GM19452 (cell line): ENCODE measurements around the gene TNNC1.

Experiments
- ATAC-seq: cut with Tn5 transposase; IDR thresholded peaks from one replicate; pipeline ENCODE4 v1.9.1; 2021; ENCODE audit not compliant: unreplicated experiment

Gene TNNC1

DNA sequence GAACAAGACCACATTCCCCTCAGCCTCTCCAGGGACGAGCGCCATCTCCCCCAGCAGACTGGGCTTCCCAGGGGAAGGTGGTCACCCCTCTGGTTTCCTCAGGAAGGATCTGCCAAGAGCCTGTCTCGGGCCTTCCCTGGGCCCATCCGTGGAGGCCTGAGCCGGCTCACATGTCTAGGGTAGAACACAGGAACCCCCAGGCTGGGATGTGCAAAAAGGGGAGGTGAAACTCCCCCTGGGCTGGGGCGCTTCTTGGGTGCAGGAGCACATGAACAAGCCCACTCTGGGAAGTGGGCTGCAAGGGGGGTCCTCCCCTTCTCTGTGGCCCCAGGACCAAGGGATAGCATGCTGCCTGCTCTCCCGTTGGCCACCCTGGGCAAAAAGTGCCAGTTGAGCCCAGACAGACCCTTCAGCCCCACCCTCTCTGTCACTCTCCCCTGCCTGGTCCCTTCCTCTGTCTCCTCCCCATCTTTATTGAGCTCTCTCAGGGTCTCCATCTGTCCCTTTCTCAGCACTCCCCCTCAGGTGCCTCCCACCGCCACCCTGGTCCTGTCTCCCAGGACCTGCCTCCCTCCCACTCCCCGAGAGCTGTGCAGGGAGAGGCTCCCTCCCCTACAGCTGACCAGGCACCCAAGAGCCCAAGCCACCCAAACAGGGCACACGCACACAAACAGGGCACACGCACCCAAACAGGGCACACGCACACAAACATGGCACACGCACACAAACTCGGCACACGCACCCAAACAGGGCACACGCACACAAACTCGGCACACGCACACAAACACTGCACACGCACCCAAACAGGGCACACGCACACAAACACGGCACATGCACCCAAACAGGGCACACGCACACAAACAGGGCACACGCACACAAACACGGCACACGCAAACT lies 9.8 kb downstream of the TNNC1 start:
- ATAC-seq = no peak

DNA sequence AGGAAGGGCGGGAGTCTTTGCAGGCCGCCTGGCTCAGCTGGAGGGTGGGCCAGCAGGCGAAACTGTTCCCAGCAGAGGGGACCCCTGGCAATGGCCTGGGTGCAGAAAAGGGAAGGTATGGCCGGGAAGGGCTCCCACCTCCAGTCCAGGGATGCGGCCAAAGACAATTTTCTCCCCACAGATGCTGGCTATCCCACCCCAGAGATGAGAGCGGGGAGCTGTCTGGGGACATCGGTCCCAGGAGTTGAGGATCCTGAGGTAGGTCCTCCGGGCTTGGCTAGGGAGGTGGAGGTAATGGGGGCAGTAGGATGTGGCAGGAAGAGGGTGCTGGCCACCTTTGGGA lies 10.6 kb downstream of the TNNC1 start:
- no peak for ATAC-seq

DNA sequence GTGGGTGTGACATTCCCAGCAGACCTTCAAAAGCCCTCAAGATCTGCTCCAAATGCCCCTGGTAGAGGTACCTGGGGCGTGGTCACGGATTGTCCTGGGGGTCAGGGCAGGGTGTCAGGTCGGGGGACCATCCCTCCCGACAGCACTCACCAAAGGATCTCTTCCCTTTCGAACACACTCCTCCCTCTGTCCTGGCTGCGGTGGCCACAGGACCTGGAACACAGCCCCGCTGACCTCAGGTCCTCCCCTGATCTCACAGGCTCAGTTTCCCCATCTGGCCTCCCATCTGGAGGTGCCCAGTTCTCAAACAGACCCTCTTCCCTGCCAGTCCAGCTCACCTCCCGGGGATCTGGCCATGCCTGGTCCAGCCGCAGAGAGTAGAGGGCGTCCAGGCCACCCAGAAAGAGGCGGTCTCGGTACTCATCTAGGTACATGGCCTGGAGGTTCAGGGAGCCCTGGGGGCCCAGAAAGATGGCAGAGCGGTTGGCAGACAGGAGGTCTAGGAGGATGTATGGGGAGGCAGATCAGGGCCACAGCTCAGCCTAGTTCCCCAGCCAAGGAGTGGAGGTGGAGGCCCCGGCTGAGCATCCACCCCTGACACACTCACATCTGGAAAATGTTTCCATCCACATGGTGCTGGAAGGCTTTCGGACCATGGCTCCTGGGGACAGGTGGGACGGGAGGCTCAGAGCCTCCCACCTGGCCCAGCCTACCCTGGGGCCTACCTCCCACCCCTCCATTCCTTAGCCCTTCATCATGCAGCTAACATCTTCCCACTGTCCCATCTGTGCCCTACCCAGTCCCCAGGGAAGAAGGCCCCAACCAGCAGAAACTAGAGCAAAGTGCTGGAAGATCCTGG lies 11.2 kb downstream of the TNNC1 start:
- ATAC-seq = no peak

DNA sequence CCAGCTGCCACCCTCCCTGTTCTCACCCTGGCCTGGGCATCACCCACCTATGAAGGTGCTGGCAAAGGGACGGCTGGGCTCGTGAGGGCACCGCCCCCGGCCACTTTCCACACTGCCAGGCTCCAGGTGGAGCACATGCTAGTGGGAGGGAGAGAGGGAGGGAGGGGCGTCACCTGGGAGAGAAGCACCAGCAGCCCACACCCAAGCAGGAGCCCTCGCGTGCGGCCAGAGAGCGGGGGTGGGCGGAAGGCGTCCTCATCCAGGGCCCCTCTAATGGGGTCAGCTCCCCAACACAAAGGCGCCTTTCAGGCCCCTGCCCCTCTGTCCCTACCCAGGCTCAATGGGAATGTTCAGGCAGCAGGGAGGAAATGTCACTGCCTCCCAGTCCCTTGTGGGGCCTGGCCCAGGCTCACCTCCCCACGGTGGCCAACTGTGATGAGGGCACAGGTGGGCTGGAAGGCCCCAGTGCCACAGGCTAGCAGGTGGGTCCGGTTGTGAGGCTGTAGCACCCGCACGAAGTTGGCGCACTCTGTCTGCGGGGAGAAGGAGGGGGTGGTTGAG lies 12.0 kb downstream of the TNNC1 start:
- no peak for ATAC-seq

DNA sequence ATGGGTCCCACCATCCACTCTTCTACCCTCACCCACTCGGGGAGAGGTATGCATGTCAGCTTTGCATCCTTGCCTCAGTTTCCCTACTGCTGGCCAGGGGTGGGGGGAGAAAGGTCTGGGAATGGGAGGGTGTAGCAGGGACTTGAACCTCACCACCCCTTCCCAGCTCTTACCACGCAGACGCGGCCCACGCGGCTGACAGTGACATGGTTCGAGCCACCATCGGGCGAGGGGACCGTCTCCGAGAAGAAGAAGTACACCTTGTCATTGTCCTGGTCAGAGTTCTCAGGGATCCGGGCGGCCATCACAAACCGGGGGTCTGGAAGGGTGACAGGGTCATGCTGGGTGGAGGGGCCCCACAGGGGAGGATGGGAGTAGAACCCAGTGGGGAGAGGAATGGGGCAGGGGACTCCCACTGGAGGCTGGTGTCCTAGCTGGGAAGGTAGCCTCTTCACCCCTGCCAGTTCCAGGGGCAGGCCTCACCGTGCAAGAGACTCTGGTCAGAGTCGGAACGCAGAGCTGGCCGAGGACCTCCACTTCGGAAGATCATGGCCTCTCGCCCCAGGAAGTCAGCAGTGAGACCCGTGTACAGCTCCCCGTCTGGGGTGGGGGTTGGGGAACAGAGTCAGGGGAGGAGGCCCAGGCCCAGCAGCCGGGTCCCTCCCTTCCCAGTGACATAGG lies 12.6 kb downstream of the TNNC1 start:
- ATAC-seq = no peak

DNA sequence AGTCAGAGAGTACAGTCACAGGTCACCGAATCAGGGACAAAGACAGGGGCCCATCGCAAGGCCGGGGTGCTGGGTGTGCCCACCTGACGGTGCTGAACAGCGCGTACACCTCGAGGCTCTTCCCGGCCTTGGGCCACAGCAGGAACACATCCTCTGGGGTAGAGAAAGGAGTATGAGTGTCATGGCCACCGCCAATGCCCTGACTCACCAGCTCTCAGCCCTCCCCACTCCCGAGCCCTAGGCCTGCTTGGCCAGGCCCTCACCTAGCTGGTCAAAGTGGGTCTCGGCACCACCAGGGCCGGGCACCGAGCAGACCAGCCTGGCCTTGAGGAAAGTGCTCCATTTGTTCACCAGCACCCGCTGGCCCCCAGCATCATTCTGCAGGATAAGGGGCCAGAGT lies 13.2 kb downstream of the TNNC1 start:
- ATAC-seq = no peak

DNA sequence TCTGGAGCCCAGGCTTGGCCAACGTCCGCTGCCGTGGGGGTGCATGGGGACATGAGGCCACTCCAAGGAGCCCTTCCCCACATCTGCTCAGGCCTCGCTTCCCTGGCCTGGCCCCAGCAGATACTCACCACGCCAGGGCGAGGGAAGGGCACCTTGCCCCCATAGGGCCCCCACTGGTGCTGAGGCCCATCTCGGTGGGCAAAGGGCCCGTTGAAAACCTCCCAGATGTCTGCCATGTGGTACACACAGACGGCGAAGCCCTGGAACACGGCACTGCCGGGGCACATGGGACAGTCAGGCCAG lies 13.6 kb downstream of the TNNC1 start:
- ATAC-seq = no peak

DNA sequence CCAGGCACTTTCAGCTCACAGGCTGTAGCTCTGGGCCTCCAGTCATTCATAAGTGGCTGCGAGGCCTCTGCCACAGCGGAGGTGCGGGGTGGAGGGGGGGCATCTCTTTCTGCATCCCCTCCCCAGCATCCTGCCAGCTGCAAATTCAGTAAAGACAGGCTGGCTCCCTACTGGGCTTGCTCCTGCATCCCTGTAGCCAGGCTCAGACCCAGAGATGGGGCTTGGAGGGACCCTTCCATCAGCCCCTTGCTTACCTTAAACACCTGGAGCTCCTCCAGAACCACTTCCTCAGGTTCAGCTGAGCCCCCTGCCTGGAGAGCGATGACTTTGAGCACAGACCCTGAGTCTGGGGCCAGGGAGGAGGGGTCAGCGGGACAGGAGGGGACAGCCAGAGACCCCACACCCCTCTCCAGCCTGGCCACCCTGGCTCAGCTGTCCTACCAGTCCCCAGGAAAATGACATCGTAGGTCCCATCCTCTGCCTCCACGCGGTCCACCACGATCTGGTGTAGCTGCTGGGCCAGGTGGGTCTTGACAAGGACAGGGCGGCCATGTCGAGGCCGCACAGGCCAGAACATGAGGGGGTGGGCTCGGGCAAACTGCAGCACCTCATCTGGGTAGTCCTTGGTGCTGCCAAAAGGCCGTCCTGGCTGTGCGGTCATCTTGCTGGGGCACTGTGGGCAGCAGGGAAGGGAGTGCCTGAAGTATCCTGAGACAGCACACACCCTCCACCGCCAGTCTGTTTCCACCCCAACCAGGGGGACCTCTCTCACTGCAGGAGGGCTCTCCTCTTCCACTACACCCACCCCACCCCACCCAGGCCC lies 14.2 kb downstream of the TNNC1 start:
- ATAC-seq = no peak

DNA sequence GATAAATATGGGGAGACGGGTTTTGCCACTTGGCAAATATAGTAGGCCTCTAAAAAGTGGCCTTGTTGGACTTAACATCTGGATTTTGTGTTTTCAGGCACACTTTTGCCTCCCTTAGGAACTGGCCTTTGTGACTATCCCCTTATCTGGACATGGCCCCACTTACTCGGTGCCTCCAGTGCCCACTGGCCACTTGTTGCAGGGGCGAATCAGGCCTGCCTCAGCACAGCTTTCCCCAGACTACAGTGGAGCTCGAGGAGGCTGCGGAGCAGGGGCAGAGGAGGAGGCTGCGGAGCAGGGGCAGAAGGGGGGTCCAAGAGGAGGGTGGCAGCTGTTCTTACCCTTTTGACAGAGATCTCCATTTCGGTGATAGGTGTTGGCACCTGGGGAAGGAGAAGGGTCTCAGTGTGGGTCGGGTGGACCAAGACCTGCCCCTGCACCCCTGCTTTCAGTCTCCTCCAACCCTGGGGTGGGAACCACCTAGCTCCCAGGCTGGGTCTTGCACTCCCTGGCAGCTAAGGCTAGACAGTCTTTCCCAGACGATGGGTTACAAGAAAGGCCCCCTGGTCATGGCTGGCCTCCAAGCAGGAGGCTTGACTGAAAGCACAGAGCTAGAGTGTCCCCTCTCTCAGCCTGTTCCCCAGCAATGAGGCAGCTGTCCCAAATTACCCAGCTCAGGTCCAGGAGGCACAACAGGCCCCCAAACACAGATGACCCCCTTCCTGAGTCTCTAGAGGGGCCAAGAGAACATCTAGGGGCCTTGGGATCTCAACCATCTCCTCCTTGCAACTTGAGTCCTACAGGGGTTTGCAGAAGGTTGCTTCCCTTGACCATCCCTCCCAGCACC lies 15.0 kb downstream of the TNNC1 start:
- ATAC-seq = no peak

DNA sequence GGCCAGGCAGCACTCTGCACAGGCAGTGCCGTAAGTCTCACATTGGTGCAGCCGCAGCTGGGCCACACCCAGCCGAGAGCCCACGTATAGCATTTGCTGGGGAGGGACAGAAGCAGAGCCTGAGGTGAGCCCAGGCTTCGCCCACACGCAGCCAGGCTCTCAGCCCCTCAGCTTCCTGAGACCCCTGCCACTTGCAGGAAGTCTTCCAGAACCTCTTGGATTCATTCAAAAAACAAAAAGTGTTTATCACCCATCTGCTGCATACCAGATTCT lies 15.8 kb downstream of the TNNC1 start:
- ATAC-seq = no peak

DNA sequence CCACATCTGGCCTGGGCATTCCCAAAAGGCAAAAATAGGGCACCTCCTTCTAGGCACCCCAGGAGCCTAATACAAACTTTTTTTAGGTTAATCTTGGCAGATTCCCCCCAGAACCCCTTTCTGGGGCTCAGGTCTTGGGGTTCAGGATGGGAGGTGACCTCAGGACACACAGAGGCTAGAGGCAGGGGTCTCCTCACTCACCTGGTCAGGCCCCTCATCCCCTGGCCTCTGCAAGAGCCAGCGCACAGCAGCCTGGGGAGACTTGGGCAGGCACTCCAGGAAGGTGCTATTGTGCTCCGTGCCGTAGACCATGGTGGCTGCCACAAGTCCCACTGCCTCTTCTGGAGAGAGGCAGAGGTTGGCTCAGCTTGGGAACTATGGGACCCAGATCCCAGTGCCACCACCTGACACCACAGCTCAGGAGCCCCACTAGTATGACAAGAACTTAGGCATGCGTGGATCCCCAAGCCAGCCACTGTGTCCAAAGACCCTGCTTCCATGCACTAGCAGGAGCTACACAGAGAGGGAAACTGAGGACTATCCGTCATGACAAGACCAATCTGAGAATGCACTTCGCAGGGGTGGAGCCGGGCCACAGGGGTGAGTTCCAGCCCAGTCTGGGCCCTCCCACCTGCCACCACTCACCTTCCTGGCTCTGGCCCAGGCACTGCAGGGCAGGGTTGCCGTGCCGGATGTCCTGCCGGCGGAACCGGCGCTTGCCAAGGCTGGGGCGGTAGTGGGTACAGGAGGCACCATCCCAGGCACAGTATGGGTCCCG lies 16.3 kb downstream of the TNNC1 start:
- ATAC-seq = no peak

DNA sequence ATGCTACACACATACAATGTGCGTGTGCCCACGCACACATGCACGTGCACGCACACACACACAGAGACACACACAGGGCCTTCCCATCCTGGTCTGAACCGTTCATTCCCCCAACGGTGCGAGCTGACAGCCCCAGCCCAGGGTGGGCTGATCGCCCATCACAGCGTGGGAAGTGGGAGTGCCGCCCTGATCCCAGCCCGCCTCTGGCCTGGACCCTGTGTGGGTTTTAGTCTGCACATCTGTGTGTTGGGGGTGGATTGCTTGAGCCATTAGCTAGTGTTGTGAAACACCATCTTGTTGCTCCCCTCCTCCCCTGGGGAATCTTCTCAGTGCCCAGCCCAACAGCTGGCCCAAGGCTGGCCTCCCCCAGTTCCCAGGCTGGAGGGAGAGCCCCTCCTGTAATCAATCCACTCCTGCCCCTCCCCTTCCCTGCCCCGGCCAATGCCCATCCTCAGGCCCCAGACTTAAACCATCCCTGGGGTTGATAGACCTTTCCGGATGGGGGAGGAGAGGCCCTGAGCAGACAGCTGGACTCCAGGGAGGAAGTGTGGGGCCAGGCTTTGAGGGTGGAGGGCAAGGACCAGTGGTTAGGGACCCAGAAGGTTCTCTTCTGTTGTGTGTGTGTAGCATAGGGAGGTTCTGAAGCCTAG lies 17.2 kb downstream of the TNNC1 start:
- no peak for ATAC-seq

DNA sequence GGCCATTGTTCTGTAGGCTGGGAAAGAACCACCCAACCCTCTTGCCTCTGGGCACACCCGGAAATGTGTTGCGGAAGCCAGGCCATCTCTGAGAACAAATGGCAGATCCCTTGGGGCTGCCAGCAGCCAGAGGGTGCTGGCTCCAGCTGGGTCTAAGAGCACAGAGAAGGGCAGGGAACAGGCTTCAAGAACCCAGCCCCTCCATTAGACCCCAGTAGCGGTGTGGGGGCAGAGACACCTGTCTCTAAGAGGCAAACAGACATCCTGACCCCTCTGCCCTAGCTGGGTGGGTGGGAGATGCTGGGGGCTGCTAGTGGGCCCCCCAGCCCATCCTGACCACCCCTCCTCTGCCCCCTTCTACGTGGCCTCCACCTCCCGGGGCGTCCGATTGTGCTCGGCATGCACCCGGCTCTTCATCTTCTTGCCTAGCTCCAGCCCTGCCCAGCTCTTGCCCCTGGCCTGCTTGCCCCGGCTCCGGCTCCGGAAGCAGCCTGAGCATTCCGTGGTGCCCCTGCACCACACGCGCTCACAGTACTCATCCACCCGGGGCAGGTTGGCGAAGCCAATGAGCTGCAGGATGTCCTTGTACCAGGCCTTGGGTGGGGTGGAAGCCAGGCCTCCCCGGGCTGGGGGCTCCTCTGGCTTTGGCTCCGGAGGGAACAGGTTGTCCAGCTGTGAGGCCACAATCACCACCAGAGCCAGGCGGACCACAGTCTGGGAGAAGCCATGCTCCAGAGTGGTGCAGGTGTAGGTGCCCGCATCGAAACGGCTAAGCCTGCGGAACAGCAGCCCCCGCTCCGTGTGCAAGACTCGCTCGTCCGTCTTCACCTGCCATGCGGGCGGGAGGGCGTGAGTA lies 18.4 kb downstream of the TNNC1 start:
- no peak for ATAC-seq

DNA sequence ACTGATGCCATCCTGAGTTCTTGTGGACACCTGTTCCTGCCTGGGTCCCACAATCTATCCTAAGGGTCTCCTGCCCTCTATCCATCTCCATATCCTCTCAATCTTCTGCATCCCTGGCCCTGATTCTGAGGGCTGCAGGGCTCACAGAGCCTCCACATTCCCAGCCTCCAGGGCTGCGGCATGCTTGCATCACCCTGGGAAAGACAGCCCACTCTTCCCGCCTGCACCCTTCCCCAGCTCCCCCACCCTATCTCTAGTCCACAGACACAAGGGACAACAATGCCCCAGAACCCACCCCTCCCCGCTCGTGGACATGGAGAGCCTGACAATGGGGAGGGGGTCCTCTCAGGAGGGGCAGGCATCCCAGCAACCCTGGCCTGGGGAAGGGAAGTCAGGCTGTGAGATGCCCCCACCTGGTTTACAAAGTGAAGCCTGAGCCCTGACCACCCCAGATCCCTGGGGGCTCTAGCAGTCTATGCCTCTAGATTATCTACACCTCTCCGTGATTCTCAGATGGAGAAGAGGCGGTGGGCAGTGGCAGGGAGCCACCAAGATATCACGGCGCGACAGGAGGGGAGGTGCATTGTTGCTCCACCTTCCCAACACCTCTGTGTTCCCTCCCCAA lies 19.2 kb downstream of the TNNC1 start:
- no peak for ATAC-seq

DNA sequence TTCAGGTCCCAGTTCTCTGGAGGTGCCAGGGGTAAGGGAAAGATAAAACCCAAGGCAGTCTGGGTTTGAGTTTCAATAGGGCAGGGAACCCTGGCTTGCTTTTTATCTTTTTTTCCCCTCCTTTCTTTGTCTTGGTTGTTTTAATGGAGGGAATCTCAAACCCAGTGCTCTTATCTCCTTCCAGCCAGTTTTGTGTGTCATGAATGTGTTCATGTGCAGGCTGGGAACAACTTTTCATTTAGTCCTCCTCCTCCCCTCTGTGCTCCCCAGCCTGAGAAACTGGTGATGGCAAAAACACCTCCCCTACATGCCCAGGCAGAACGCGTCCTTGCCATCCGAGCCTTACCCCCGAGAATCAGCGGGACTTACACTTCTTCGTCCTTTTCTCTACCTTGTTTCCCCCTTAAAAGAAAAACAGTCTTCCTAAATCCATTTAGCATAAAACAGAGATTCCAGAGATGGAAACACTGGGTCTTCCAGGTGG lies 19.8 kb downstream of the TNNC1 start:
- no peak for ATAC-seq

DNA sequence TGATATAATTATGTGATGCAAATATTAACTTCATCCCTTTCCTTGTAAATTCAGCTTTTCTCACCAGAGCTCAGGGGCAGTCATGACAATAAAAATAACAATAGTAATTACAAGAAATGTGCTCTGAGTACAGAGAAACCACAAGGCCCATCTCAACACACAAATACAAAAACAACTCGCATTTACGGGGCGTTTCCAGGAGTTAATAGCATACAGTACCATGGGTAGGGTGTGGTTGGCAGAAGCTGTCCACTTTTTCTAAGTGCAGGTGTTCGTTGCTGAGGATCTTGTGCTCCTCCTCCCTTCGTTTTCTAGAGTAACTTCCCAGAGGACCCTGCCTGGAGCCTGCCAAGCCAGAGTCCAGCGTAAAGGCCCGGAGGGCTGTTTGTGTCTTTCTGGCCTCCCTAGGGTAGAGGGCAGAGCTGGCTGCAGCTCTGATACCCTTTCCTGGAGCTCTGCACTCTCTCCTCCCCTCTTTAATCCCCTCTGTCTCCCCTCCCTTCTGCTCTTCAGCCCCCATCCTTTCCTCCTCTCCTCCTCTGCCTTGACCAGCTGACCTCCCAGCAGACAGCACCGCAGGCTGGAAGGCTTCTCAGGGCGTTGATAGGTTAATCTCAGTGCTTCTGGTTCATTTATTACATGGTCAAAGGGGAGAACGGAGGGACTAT lies 20.4 kb downstream of the TNNC1 start:
- ATAC-seq = no peak

DNA sequence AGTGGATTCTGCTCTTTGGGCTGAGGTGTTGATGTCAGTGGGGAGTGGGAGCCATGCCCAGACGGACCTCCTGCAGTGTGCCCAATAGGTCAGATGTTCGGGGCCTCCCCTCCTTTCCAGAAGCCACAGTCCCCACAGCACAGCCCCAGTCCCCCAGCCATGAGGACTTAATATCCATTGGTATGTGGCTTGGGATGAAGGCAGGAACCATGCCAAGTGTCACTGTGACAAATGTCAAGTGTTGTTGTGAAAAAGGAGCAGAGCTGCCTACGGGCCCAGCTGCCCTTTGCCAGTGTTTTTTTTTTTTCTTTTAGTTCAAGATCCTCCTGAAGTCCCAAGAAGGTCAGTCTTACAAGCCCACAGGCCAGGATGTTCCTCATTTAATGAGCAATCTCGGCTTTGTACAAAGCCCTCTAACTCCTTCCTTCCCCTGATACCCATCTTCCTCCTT lies 21.1 kb downstream of the TNNC1 start:
- no peak for ATAC-seq
